ENCODE measurements around the gene GALNT17.
A peak's percentile ranks its signal among the peaks of the same experiment; 100 is the strongest.

The GALNT17 gene

DNA sequence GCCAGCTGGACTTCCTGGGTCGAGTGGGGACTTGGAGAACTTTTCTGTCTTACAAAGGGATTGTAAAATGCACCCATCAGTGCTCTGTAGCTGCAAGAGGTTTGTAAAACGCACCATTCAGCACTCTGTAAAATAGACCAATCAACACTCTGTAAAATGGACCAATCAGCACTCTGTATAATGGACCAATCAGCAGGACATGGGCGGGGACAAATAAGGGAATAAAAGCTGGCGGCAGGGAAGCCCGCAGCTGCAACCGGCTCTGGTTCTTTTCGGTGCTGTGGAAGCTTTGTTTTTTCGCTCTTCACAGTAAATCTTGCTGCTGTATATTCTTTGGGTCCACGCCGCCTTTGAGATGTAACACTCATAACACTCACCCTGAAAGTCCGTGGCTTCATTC is 151.9 kb downstream of the GALNT17 start:
- no peak for DNase-seq (ENCODE audit: low read depth, low spot score)

DNA sequence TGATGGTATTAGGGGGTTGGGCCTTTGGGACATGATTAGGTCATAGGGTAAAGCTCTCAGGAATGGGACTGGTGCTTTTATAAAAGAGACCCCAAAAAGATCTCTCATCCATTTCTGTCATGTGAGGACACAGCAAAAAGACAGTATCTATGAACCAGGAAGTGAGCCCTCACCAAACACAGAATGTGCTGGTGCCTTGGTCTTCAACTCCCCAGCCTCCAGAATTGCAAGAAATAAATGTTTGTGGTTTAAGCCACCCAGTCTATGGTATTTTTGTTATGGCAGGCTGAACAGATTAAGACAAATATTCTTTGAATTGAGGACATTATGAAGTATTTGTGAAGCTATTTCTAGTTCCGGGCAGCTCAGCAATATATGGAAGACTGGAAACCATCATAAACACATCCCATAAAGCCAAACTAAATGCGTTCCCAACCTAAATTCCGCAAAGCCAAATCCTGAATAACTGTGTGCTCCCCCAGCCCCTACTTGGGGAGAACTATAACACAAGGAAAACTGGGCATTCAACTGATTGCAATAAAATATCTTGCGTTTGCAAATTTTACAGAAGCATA is 153.7 kb downstream of the GALNT17 start:
- peak; percentile 53 for DNase-seq (ENCODE audit: low read depth, low spot score)

DNA sequence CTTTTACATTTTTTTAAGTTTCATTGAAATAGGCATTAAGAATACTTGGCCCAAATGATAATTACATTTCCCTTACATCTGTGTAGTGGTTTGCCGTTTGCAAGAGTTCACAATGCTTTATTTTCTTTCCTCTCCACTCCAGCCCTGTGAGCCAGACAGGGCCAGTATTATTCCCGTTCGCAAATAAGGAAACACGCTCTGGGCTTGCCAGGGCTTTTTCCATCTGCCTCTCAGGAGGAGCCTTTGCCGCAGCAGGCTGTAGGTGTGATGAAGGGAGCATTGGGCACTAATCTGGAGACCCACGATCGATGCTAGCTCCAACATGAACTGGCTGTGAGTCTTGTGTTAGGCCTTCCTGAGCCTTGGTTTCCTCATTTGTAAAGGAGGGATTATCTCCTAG is 154.4 kb downstream of the GALNT17 start:
- DNase-seq (ENCODE audit: low read depth, low spot score) = peak; percentile 57

- no peak for DNase-seq (ENCODE audit: low read depth, low spot score)
Observed at GRCh38 chr7:71286924-71287323, 155.0 kb downstream of the GALNT17 start.

DNA sequence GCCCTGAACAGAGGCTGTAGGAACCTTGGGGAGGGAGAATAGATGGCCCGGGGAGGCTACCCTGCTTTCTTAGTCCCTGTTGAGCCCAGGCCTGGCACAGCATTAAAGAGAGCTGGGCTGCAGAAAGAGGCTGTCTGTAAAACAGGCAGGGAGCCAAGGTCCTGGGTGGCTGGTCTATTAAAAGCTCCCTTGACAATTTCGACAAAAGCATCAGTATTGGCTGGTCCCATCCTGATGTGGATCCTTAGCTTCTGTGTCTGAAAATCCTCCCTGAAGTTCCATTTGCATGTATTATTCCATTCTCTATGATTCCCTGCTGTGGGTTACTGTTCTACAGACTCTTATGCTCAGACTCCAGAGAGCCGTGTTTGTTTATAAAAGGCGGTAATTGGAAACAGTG is 158.5 kb downstream of the GALNT17 start:
- DNase-seq (ENCODE audit: low read depth, low spot score) = peak; percentile 57

GRCh38 chr7:71298378-71298777 is 166.4 kb downstream of the GALNT17 start:
- DNase-seq (ENCODE audit: low read depth, low spot score) = no peak

GRCh38 chr7:71300086-71300485 is 168.1 kb downstream of the GALNT17 start:
- no peak for DNase-seq (ENCODE audit: low read depth, low spot score)

DNA sequence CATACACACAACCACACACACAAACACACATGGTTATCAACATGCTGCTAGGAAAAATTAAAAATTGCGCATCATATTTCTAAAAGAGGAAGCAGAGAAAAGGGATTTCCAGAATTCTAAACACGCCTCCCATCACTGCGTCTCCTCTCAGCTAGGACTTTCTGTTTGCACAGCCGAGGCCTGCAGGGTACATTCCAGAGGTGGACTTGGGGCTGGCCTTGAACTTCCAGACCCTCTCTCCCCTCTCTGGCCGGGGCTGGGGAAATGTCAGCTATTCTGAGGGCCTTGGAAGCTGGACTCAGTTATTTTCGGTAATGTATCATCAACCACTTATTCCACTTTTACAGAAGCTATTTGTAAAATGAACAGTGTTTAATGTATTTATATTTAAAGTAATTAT is 168.7 kb downstream of the GALNT17 start:
- no peak for DNase-seq (ENCODE audit: low read depth, low spot score)

DNA sequence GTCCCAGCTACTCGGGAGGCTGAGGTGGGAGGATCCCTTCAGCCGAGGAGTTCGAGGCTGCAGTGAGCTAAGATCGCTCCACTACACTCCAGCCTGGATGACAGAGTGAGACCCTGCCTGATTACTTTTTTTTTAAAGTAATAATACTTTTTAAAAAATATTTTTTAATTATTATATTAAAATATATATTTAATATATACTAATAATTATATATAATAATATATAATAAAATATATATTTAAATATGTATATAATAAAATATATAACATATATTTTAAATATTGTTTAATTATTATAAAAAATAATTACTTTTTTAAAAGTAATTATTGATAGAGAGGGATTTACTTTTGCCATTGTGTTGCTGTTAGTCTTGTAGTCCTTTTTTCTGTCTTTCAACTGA is 169.2 kb downstream of the GALNT17 start:
- no peak for DNase-seq (ENCODE audit: low read depth, low spot score)

DNA sequence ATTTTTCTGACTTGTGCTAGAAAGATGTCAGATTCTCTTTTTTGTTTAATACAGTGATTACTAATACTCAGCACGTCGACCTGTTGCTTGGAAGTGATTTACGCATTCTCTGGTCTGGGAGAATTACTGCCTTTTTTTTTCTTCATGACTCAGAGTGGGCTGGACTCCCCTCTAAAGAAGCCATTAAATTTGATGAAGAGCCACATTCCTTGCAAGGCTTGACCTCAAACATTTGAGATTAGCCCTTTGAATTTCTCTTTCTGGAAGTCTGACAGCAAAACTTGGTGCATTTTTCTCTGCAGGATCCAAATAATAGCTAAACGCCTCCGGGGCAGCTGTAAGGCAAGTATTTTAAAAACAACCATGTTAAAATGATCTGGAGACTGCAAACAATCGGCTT is 171.6 kb downstream of the GALNT17 start:
- peak; percentile 93 for DNase-seq (ENCODE audit: low read depth, low spot score)

- peak; percentile 97 for DNase-seq (ENCODE audit: low read depth, low spot score)
Observed at GRCh38 chr7:71308096-71308495, 176.2 kb downstream of the GALNT17 start.

DNA sequence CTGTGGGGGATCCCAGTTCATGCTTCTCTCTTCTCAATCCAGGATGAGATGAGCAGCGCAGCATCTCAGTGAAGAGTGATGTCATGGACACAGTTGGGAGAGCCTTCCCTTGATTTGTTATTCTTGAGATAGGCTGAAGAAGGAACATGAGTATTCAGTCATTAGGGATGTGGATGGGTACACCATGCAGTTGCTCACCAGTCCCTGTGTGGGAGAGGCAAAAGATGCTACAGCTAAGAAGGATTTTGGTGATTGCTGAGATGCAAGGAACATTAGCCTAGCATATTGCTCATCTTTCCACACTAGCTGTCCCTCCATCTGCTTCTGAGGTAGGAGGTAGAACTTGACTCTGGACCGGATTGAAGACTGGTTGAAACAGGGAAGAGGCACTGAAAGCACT is 179.6 kb downstream of the GALNT17 start:
- DNase-seq (ENCODE audit: low read depth, low spot score) = no peak

DNA sequence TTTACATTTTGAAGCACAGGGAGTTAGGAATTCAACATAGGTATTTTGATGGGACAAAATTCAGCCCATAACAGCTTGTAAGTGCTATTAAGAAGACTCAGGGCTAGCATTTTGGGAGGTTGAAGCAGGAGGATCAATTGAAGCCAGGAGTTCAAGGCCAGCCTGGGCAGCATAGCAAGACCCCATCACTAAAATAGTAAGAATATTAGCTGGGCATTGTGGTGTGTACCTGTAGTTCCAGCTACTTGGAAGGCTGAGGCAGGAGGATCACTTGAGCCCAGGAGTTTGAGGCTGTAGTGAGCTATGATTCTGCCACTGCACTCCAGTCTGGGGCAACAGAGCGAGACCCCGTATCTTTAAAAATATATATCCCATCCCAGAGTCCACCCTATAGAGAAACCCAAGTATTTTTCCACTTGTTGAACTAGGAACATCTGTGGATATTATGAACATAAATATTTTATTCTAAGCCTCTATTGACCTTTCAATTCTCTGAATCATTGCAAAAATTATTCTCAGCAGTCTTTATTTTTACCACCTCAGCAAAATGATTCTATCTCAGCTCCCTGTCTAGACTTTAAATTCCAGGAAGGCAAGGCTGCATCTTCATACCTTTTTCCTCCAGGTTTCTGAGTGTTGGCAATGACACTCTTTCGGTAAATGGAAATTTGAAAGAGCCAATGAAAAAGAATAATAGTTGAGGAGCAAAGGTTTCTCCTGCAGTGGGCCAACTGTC is 181.0 kb downstream of the GALNT17 start:
- no peak for DNase-seq (ENCODE audit: low read depth, low spot score)

GRCh38 chr7:71313553-71313952 is 181.6 kb downstream of the GALNT17 start:
- peak; percentile 50 for DNase-seq (ENCODE audit: low read depth, low spot score)

- DNase-seq (ENCODE audit: low read depth, low spot score) = no peak
Observed at GRCh38 chr7:71320916-71321315, 189.0 kb downstream of the GALNT17 start.

GRCh38 chr7:71322201-71322600 is 190.3 kb downstream of the GALNT17 start:
- no peak for DNase-seq (ENCODE audit: low read depth, low spot score)

- DNase-seq (ENCODE audit: low read depth, low spot score) = peak; percentile 59
Observed at GRCh38 chr7:71323726-71324125, 191.8 kb downstream of the GALNT17 start.

DNA sequence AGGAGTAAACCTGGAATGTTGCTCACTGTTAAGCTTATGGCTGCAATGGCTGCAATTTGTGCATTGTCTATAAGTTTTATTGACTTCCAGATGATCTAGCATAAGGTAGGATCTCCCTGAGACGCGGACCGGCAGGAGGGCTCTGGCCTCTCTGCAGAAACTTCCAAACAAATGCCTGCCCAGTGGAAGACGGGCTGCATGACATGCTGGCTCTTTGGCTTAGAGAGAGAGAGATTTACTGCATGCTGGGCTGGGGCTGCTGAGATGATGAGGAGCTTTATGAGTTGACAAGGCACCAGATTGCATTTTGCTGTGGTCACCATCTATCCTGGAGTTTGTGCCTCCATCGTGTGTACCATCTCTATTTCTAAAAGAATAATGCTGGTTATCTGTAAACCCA is 193.2 kb downstream of the GALNT17 start:
- DNase-seq (ENCODE audit: low read depth, low spot score) = no peak

- DNase-seq (ENCODE audit: low read depth, low spot score) = no peak
Observed at GRCh38 chr7:71326595-71326994, 194.7 kb downstream of the GALNT17 start.

DNA sequence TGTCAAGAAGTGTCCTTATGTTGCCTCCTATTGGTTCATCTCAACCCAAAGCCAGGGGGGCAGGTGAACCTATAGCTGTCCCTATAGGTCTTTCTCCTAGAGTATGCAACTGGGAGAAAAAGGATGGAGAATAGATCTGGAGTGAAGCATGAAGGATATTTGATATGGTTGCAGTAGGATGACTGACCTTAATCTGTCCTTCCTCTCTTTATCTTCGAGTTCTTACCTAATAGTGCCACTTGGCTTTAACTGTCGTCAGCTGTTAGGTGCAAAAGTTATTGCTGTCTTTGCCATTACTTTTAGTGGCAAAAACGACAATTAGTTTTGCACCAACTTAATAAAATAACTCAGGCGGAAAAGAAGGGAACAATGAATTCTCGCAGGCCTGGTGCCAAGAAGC is 196.0 kb downstream of the GALNT17 start:
- DNase-seq (ENCODE audit: low read depth, low spot score) = no peak

GRCh38 chr7:71329030-71329660 is 197.2 kb downstream of the GALNT17 start:
- DNase-seq (ENCODE audit: low read depth, low spot score) = no peak

DNA sequence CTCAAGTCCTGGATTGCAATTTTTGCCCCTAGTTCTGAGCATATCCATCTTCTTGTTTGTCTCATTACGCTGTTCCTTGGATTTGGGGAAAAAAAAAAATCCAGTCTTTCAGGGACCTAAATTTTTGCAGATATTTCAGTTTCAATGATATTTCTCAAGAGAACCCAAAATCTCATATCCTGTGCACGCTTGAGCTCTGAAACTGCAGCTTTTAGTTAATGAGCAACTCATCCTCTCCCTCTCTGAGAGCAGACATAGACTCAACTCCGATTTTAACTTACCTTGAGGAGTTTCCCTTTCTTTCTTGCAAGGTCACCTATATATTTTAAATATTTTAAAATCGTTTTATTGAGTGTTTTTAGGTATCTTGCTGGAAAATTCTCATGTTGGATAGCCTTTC is 200.3 kb downstream of the GALNT17 start:
- no peak for DNase-seq (ENCODE audit: low read depth, low spot score)

GRCh38 chr7:71334541-71334940 is 202.6 kb downstream of the GALNT17 start:
- DNase-seq (ENCODE audit: low read depth, low spot score) = no peak

Measured in astrocyte of the hippocampus (primary cell).